H9 (cell line): ENCODE results near the gene ITGB8. TPM values are rescaled to one million over a fixed set of nuclear protein-coding genes. Genes with fewer than 3 reads are reported as not detected.

Experiments
- DNase-seq: peaks from one replicate; pipeline ENCODE4 v3.0.0-alpha.2; 2017
- H2AFZ ChIP-seq: one replicate; pipeline ENCODE4 v1.6.1; 2013; ENCODE audit warnings: mild to moderate bottlenecking, low read length, control low read depth, moderate library complexity
- H2AK5ac ChIP-seq: 2 replicates; pipeline ENCODE4 v1.6.1; 2013; ENCODE audit warnings: low read length, control low read depth, mixed read lengths; ENCODE audit not compliant: insufficient read length
- H2BK120ac ChIP-seq: one replicate; pipeline ENCODE4 v1.6.1; 2013; ENCODE audit warnings: low read depth, mild to moderate bottlenecking, low read length, control low read depth, inconsistent platforms; ENCODE audit not compliant: poor library complexity, severe bottlenecking
- H2BK12ac ChIP-seq: 2 replicates; pipeline ENCODE4 v1.6.1; 2013; ENCODE audit warnings: low read length, control low read depth, mixed read lengths, low read depth; ENCODE audit not compliant: insufficient read length
- H2BK15ac ChIP-seq: 2 replicates; pipeline ENCODE4 v1.6.1; 2013; ENCODE audit warnings: low read depth, low read length, control low read depth
- H2BK20ac ChIP-seq: one replicate; pipeline ENCODE4 v1.6.1; 2013; ENCODE audit warnings: low read depth, mild to moderate bottlenecking, low read length, control low read depth, inconsistent platforms; ENCODE audit not compliant: poor library complexity, severe bottlenecking
- H2BK5ac ChIP-seq: 2 replicates; pipeline ENCODE4 v1.6.1; 2013; ENCODE audit warnings: low read length, control low read depth, mixed read lengths; ENCODE audit not compliant: insufficient read length
- H3K14ac ChIP-seq: 2 replicates; pipeline ENCODE4 v1.6.1; 2013; ENCODE audit warnings: low read length, control low read depth; ENCODE audit not compliant: insufficient read depth
- H3K18ac ChIP-seq: 2 replicates; pipeline ENCODE4 v1.6.1; 2013; ENCODE audit warnings: low read depth, mild to moderate bottlenecking, mixed read lengths, low read length, control low read depth; ENCODE audit not compliant: insufficient read length
- H3K23ac ChIP-seq: 2 replicates; pipeline ENCODE4 v1.6.1; 2013; ENCODE audit warnings: low read length, control low read depth, mixed read lengths, low read depth; ENCODE audit not compliant: insufficient read length
- H3K23me2 ChIP-seq: 2 replicates; pipeline ENCODE4 v1.6.1; 2013; ENCODE audit warnings: low read depth, mild to moderate bottlenecking, mixed read lengths, low read length, control low read depth; ENCODE audit not compliant: insufficient read length, poor library complexity, severe bottlenecking
- H3K27ac ChIP-seq: 2 replicates; pipeline ENCODE4 v1.5.1; 2013; ENCODE audit warnings: low read length, control low read depth, mixed read lengths, low read depth; ENCODE audit not compliant: insufficient read length
- H3K27me3 ChIP-seq: 2 replicates; pipeline ENCODE4 v1.6.1; 2013; ENCODE audit warnings: low read length, control low read depth, inconsistent platforms; ENCODE audit not compliant: insufficient read depth
- H3K4ac ChIP-seq: 2 replicates; pipeline ENCODE4 v1.6.1; 2013; ENCODE audit warnings: low read depth, mild to moderate bottlenecking, control low read depth, inconsistent platforms, low read length, moderate library complexity
- H3K4me1 ChIP-seq: 2 replicates; pipeline ENCODE4 v1.6.1; 2013; ENCODE audit warnings: low read length, control low read depth, inconsistent platforms; ENCODE audit not compliant: insufficient read depth
- H3K4me2 ChIP-seq: 2 replicates; pipeline ENCODE4 v1.6.1; 2013; ENCODE audit warnings: low read length, control low read depth, mixed read lengths; ENCODE audit not compliant: insufficient read length, insufficient read depth
- H3K56ac ChIP-seq: 2 replicates; pipeline ENCODE4 v1.6.1; 2013; ENCODE audit warnings: low read depth, mild to moderate bottlenecking, mixed read lengths, low read length, control low read depth; ENCODE audit not compliant: insufficient read length
- H3K79me1 ChIP-seq: 2 replicates; pipeline ENCODE4 v1.6.1; 2013; ENCODE audit warnings: low read depth, mild to moderate bottlenecking, moderate library complexity, low read length, control low read depth, inconsistent platforms; ENCODE audit not compliant: insufficient read depth, poor library complexity, severe bottlenecking
- H3K79me2 ChIP-seq: 2 replicates; pipeline ENCODE4 v1.6.1; 2013; ENCODE audit warnings: low read length, control low read depth, inconsistent platforms; ENCODE audit not compliant: insufficient read depth
- H3K9ac ChIP-seq: 2 replicates; pipeline ENCODE4 v1.6.1; 2013; ENCODE audit warnings: low read length, control low read depth, mixed read lengths; ENCODE audit not compliant: insufficient read length; ENCODE audit errors: extremely low read depth
- H3K9me3 ChIP-seq: one replicate; pipeline ENCODE4 v1.6.1; 2013; ENCODE audit warnings: low read depth, low read length, inconsistent platforms; ENCODE audit not compliant: control insufficient read depth
- H3T11ph ChIP-seq: one replicate; pipeline ENCODE4 v1.6.1; 2013; ENCODE audit warnings: mild to moderate bottlenecking, low read length, control low read depth, inconsistent platforms
- H4K20me1 ChIP-seq: one replicate; pipeline ENCODE4 v1.6.1; 2013; ENCODE audit not compliant: control insufficient read depth, insufficient read length, insufficient read depth
- H4K5ac ChIP-seq: 2 replicates; pipeline ENCODE4 v1.6.1; 2013; ENCODE audit warnings: low read depth, mild to moderate bottlenecking, mixed read lengths, low read length, control low read depth; ENCODE audit not compliant: insufficient read length
- H4K8ac ChIP-seq: replicated peaks from 2 replicates; pipeline ENCODE4 v1.6.1; 2013; ENCODE audit warnings: low read length, control low read depth, mixed read lengths, low read depth; ENCODE audit not compliant: insufficient read length
- H4K91ac ChIP-seq: 2 replicates; pipeline ENCODE4 v1.6.1; 2013; ENCODE audit warnings: low read depth, mild to moderate bottlenecking, moderate library complexity, mixed read lengths, low read length, control low read depth; ENCODE audit not compliant: insufficient read length
- H3K27ac Mint-ChIP-seq, 3 experiments: 2 replicates in 2 of 3; 3 replicates in 1 of 3; pipeline ENCODE4 v1.8.0; 2020 to 2021; ENCODE audit warnings: mixed read lengths in 3 of 3, mild to moderate bottlenecking in 1 of 3, moderate library complexity in 1 of 3
- H3K27me3 Mint-ChIP-seq: 2 replicates; pipeline ENCODE4 v1.8.0; 2021; ENCODE audit warnings: low read depth, mild to moderate bottlenecking, moderate library complexity, mixed read lengths
- H3K36me3 Mint-ChIP-seq, 3 experiments: 2 replicates in 2 of 3; 3 replicates in 1 of 3; pipeline ENCODE4 v1.8.0; 2020 to 2021; ENCODE audit warnings: low read depth in 3 of 3, mixed read lengths in 3 of 3; ENCODE audit not compliant: insufficient read depth in 1 of 3
- H3K4me1 Mint-ChIP-seq, 2 experiments: 2 replicates each; pipeline ENCODE4 v1.8.0; 2020; ENCODE audit warnings: mixed read lengths in 2 of 2
- H3K4me3 Mint-ChIP-seq, 2 experiments: 2 replicates in 1 of 2; 3 replicates in 1 of 2; pipeline ENCODE4 v1.8.0; 2020 to 2021; ENCODE audit warnings: mild to moderate bottlenecking in 2 of 2, mixed read lengths in 2 of 2, moderate library complexity in 1 of 2
- H3K9me3 Mint-ChIP-seq, 2 experiments: 2 replicates in 1 of 2; 3 replicates in 1 of 2; pipeline ENCODE4 v1.8.0; 2020; ENCODE audit warnings: mild to moderate bottlenecking in 2 of 2, mixed read lengths in 2 of 2, moderate library complexity in 1 of 2
- CTCF ChIP-seq: fragments of 200-600 bp; sonication (generic); conservative IDR thresholded peaks from 3 replicates; pipeline ENCODE4 v1.8.0; 2021; ENCODE audit warnings: antibody characterized with exemption, mild to moderate bottlenecking
- WGBS: extraction: QIAGEN DNeasy Blood & Tissue Kit; methylation state at CpG from one replicate; pipeline ENCODE4 v1.1.7; 2013; ENCODE audit warnings: missing lambda C conversion rate, low lambda C conversion rate, mixed read lengths; ENCODE audit not compliant: insufficient read length; ENCODE audit errors: extremely low coverage; 5-methylcytosine and 5-hydroxymethylcytosine counted together
- total RNA-seq: library from RNA; stranded (reverse); gene quantifications from 2 replicates; pipeline ENCODE4 v1.2.1, GENCODE V29; 2021

The ITGB8 gene
- total RNA-seq, 1 experiment from 2014 or later, result 7.6 TPM

GRCh38 chr7:20343205-20343604, 12.5 kb downstream of the ITGB8 start:
- Mint-ChIP-seq H3K4me3 (no peak overlapping the region), H3K27ac (no peak overlapping the region; a peak in 1 of 7 replicates), H3K9me3 (no peaks in the 10 kb centered on the region), H3K4me1 (peaks cover 29 to 30% of the 10 kb centered on the region in 2 experiments), H3K27me3 (no peaks in the 10 kb centered on the region), H3K36me3 (no peaks in the 10 kb centered on the region)
- H4K91ac ChIP-seq, result no peak overlapping the region
- no peaks in the 10 kb centered on the region for H3K27me3 ChIP-seq
- no peak overlapping the region for H4K5ac ChIP-seq
- H4K8ac ChIP-seq, result no peak overlapping the region
- H2AFZ ChIP-seq, result no peak overlapping the region
- no CpG with 5 or more reads among the region's 3 CpGs for whole genome bisulfite sequencing
- no peak overlapping the region for H3T11ph ChIP-seq
- H3K79me1 ChIP-seq, result no peaks in the 10 kb centered on the region
- no peaks in the 10 kb centered on the region for H3K9me3 ChIP-seq
- H3K23ac ChIP-seq, result no peak overlapping the region
- no peak overlapping the region for H2BK15ac ChIP-seq
- peaks cover 6% of the 10 kb centered on the region; the same call in 1 of the 2 replicates for H3K4me1 ChIP-seq
- no peak for DNase-seq
- H3K18ac ChIP-seq, result no peak overlapping the region
- no peak overlapping the region for H3K14ac ChIP-seq
- H2BK5ac ChIP-seq, result no peak overlapping the region
- H3K4me2 ChIP-seq, result no peak overlapping the region
- no peak overlapping the region for H2BK120ac ChIP-seq
- H3K4ac ChIP-seq, result no peak overlapping the region
- H2AK5ac ChIP-seq, result no peak overlapping the region
- no peak overlapping the region for H3K9ac ChIP-seq
- H3K79me2 ChIP-seq, result no peaks in the 10 kb centered on the region
- TF ChIP-seq CTCF, result peak; percentile 57; the same call in 2 of the 3 replicates
- no peak overlapping the region for H3K27ac ChIP-seq
- H3K23me2 ChIP-seq, result no peaks in the 10 kb centered on the region
- no peaks in the 10 kb centered on the region for H4K20me1 ChIP-seq
- H2BK12ac ChIP-seq, result no peak overlapping the region
- H3K56ac ChIP-seq, result no peak overlapping the region
- H2BK20ac ChIP-seq, result no peak overlapping the region
